WTC11 (cell line): Measurements from ENCODE around the gene ADGRA1. TPM values are rescaled to one million over a fixed set of nuclear protein-coding genes. Genes with fewer than 3 reads are reported as not detected.

Experiments used
- ATAC-seq: fragments of 200-7000 bp; cut with Tn5 transposase; 2 replicates; pipeline ENCODE4 v1.10.0; 2021; ENCODE audit warnings: mild to moderate bottlenecking, moderate library complexity
- CTCF ChIA-PET: fragments of 300-600 bp; sonication (Branson Sonifier 250); formaldehyde crosslinking; loops from one replicate; lab custom pipeline; 2021; ENCODE audit warnings: antibody characterized with exemption; lab: Charles Lee
- POLR2A ChIA-PET: fragments of 350-600 bp; sonication (Branson Sonifier 250); formaldehyde crosslinking; loops from one replicate; lab custom pipeline; 2021; ENCODE audit warnings: antibody characterized with exemption; lab: Charles Lee
- DNase-seq: peaks from one replicate; pipeline ENCODE4 v3.0.0; 2021; ENCODE audit warnings: low spot score
- H3K27ac Mint-ChIP-seq: 2 replicates; pipeline ENCODE4 v1.8.0; 2021; ENCODE audit warnings: mixed read lengths
- H3K27me3 Mint-ChIP-seq: 2 replicates; pipeline ENCODE4 v1.8.0; 2021; ENCODE audit warnings: low read depth, mild to moderate bottlenecking, moderate library complexity, mixed read lengths
- H3K36me3 Mint-ChIP-seq: 2 replicates; pipeline ENCODE4 v1.8.0; 2021; ENCODE audit warnings: mixed read lengths
- H3K4me1 Mint-ChIP-seq: 2 replicates; pipeline ENCODE4 v1.8.0; 2022; ENCODE audit warnings: mixed read lengths
- H3K4me3 Mint-ChIP-seq: 2 replicates; pipeline ENCODE4 v1.8.0; 2021; ENCODE audit warnings: mild to moderate bottlenecking, moderate library complexity, mixed read lengths
- H3K9me3 Mint-ChIP-seq: 2 replicates; pipeline ENCODE4 v1.8.0; 2021; ENCODE audit warnings: mixed read lengths
- E2F1 ChIP-seq: sonication (generic); formaldehyde crosslinking; IDR thresholded peaks from 2 replicates; pipeline ENCODE4 v1.8.0; 2022; ENCODE audit warnings: mild to moderate bottlenecking, missing genetic modification reagents
- EMX1 ChIP-seq: fragments of 250-450 bp; sonication (Bioruptor Pico); IDR thresholded peaks from 2 replicates; pipeline ENCODE4 v1.8.0; 2021; ENCODE audit warnings: mild to moderate bottlenecking
- ETV6 ChIP-seq: sonication (generic); formaldehyde crosslinking; IDR thresholded peaks from 2 replicates; pipeline ENCODE4 v1.8.1; 2022; ENCODE audit warnings: mild to moderate bottlenecking, missing genetic modification reagents
- FOXK1 ChIP-seq: sonication (generic); formaldehyde crosslinking; IDR thresholded peaks from 2 replicates; pipeline ENCODE4 v1.8.0; 2022; ENCODE audit warnings: mild to moderate bottlenecking, moderate library complexity, missing genetic modification reagents
- FOXP4 ChIP-seq: sonication (generic); formaldehyde crosslinking; IDR thresholded peaks from 2 replicates; pipeline ENCODE4 v1.8.0; 2022; ENCODE audit warnings: mild to moderate bottlenecking, missing genetic modification reagents
- IRF2 ChIP-seq: sonication (generic); formaldehyde crosslinking; IDR thresholded peaks from 2 replicates; pipeline ENCODE4 v1.8.0; 2022; ENCODE audit warnings: low read depth, missing genetic modification reagents, borderline replicate concordance
- MAX ChIP-seq: sonication (generic); formaldehyde crosslinking; IDR thresholded peaks from 2 replicates; pipeline ENCODE4 v1.8.0; 2022; ENCODE audit warnings: mild to moderate bottlenecking, missing genetic modification reagents
- NR3C1 ChIP-seq: sonication (generic); formaldehyde crosslinking; conservative IDR thresholded peaks from 2 replicates; pipeline ENCODE4 v1.8.1; 2023; ENCODE audit warnings: low read depth, mild to moderate bottlenecking, missing genetic modification reagents
- RELA ChIP-seq: sonication (generic); formaldehyde crosslinking; IDR thresholded peaks from 2 replicates; pipeline ENCODE4 v1.8.1; 2022; ENCODE audit warnings: missing genetic modification reagents, mild to moderate bottlenecking, borderline replicate concordance
- SMAD4 ChIP-seq: sonication (generic); formaldehyde crosslinking; IDR thresholded peaks from 2 replicates; pipeline ENCODE4 v1.8.0; 2022; ENCODE audit warnings: mild to moderate bottlenecking, missing genetic modification reagents
- SOX15 ChIP-seq: fragments of 250-450 bp; sonication (Bioruptor Pico); IDR thresholded peaks from 2 replicates; pipeline ENCODE4 v1.9.0; 2021; ENCODE audit warnings: mild to moderate bottlenecking
- TP53 ChIP-seq: sonication (generic); formaldehyde crosslinking; IDR thresholded peaks from 2 replicates; pipeline ENCODE4 v1.8.1; 2023; ENCODE audit warnings: mild to moderate bottlenecking, missing genetic modification reagents
- ZNF121 ChIP-seq: sonication (generic); formaldehyde crosslinking; IDR thresholded peaks from 2 replicates; pipeline ENCODE4 v1.8.0; 2023; ENCODE audit warnings: missing genetic modification reagents
- ZNF423 ChIP-seq: fragments of 250-450 bp; sonication (Bioruptor Pico); IDR thresholded peaks from 2 replicates; pipeline ENCODE4 v2.1.2; 2022; ENCODE audit warnings: mild to moderate bottlenecking, moderate library complexity
- total RNA-seq: library from RNA; stranded (reverse); gene quantifications from 3 replicates; pipeline ENCODE4 v1.2.3, GENCODE V29; 2021
- TF ChIP-seq, protein P1 (sequence below): fragments of 250-450 bp; sonication (Bioruptor Pico); IDR thresholded peaks from 2 replicates; pipeline ENCODE4 v1.9.0; 2021; ENCODE audit warnings: mild to moderate bottlenecking
- TF ChIP-seq, protein P2 (sequence below): sonication (generic); formaldehyde crosslinking; IDR thresholded peaks from 2 replicates; pipeline ENCODE4 v1.8.0; 2023; ENCODE audit warnings: missing genetic modification reagents
- TF ChIP-seq, protein P3 (sequence below): sonication (generic); formaldehyde crosslinking; IDR thresholded peaks from 2 replicates; pipeline ENCODE4 v1.8.1; 2023; ENCODE audit warnings: mild to moderate bottlenecking, moderate library complexity, missing genetic modification reagents
- TF ChIP-seq, protein P4 (sequence below): sonication (generic); formaldehyde crosslinking; IDR thresholded peaks from 2 replicates; pipeline ENCODE4 v1.8.0; 2023; ENCODE audit warnings: missing genetic modification reagents, mild to moderate bottlenecking, borderline replicate concordance

ADGRA1 gene
- total RNA-seq, 1 experiment from 2014 or later, result 0.20 TPM

GRCh38 chr10:133086247-133086646 is 1.5 kb upstream of the ADGRA1 start:
- TF ChIP-seq SOX15 (CRISPR knock-in tag) (no peak), SMAD4 (no peak)
- ATAC-seq, result no peak
- H3K4me3 Mint-ChIP-seq, result no peak overlapping the region
- peaks cover 2% of the 10 kb centered on the region; the same call in 1 of the 2 replicates for H3K4me1 Mint-ChIP-seq
- no peaks in the 10 kb centered on the region for H3K9me3 Mint-ChIP-seq
- no peak overlapping the region for H3K27ac Mint-ChIP-seq
- POLR2A ChIA-PET, result no interaction called here
- no peak for DNase-seq
- no peaks in the 10 kb centered on the region for H3K36me3 Mint-ChIP-seq
- H3K27me3 Mint-ChIP-seq, result peaks cover 39% of the 10 kb centered on the region
- CTCF ChIA-PET, result no interaction called here

DNA sequence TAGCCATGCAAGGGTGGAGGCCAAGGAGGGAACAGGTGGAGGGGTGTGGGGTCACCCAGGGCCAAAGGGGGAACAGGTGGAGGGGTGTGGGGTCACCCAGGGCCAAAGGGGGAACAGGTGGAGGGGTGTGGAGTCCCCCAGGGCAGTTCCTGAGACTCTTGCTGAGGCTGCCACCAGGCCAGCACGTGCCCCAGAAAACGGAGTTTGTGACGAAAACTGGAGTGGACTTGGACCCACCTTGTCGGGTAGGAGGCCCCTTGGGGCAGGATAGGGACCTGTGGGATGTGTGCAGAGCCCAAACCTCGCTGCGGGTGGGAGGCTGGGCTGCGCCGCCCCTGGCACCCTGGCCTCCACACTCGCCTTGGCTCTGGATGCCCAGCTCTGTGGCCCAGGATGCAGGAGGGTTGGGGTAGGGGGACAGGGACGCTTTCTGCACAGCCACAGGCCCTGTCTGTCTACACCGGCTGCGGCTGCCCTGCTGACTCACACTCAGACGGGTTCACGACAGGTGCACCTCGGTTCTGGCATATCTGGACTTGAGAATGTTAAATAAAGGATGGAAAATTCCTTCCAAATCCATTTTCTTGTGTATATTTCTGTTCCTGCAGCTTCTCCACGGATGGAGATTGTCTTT is 562 bp upstream of the ADGRA1 start:
- TF ChIP-seq, protein P1, sequence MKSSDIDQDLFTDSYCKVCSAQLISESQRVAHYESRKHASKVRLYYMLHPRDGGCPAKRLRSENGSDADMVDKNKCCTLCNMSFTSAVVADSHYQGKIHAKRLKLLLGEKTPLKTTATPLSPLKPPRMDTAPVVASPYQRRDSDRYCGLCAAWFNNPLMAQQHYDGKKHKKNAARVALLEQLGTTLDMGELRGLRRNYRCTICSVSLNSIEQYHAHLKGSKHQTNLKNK (CRISPR knock-in tag), result no peak
- no peak for TF ChIP-seq MAX (CRISPR knock-in tag)
- TF ChIP-seq E2F1 (CRISPR knock-in tag), result no peak
- TF ChIP-seq, protein P2, sequence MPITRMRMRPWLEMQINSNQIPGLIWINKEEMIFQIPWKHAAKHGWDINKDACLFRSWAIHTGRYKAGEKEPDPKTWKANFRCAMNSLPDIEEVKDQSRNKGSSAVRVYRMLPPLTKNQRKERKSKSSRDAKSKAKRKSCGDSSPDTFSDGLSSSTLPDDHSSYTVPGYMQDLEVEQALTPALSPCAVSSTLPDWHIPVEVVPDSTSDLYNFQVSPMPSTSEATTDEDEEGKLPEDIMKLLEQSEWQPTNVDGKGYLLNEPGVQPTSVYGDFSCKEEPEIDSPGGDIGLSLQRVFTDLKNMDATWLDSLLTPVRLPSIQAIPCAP, result no peak
- TF ChIP-seq TP53, result no peak
- TF ChIP-seq, protein P3, sequence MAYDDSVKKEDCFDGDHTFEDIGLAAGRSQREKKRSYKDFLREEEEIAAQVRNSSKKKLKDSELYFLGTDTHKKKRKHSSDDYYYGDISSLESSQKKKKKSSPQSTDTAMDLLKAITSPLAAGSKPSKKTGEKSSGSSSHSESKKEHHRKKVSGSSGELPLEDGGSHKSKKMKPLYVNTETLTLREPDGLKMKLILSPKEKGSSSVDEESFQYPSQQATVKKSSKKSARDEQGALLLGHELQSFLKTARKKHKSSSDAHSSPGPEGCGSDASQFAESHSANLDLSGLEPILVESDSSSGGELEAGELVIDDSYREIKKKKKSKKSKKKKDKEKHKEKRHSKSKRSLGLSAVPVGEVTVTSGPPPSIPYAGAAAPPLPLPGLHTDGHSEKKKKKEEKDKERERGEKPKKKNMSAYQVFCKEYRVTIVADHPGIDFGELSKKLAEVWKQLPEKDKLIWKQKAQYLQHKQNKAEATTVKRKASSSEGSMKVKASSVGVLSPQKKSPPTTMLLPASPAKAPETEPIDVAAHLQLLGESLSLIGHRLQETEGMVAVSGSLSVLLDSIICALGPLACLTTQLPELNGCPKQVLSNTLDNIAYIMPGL, result no peak
- TF ChIP-seq EMX1, result no peak
- TF ChIP-seq FOXK1 (CRISPR knock-in tag), result no peak
- no peak for TF ChIP-seq ETV6 (CRISPR knock-in tag)
- H3K9me3 Mint-ChIP-seq, result no peaks in the 10 kb centered on the region
- no peak for DNase-seq
- ATAC-seq, result no peak; the same call in 1 of the 2 replicates
- POLR2A ChIA-PET, result no interaction called here
- H3K27ac Mint-ChIP-seq, result 0 out of 2 replicates have a peak overlapping the region, but pooled peaks have one; percentile 57
- peaks cover 2% of the 10 kb centered on the region; the same call in 1 of the 2 replicates for H3K4me1 Mint-ChIP-seq
- peaks cover 42% of the 10 kb centered on the region for H3K27me3 Mint-ChIP-seq
- CTCF ChIA-PET, result interaction anchor here (1.4 kb wide), 1 partner anchor 145 kb away, joined by 4 read pairs; no protein-coding TSS in a partner anchor
- H3K4me3 Mint-ChIP-seq, result peak overlapping the region; percentile 68
- no peaks in the 10 kb centered on the region for H3K36me3 Mint-ChIP-seq

GRCh38 chr10:133088179-133088955 is 643 bp downstream of the ADGRA1 start:
- Mint-ChIP-seq H3K27ac (no peak overlapping the region), H3K9me3 (no peaks in the 10 kb centered on the region), H3K36me3 (no peaks in the 10 kb centered on the region), H3K4me3 (no peak overlapping the region; the same call in 1 of the 2 replicates), H3K27me3 (peaks cover 42% of the 10 kb centered on the region), H3K4me1 (peaks cover 2% of the 10 kb centered on the region; the same call in 1 of the 2 replicates)
- ChIA-PET POLR2A (no interaction called here), CTCF (interaction anchor here (0.6 to 1.4 kb wide), 5 partner anchors 13 to 150 kb away, joined by 3 to 6 read pairs (median 3); no protein-coding TSS in a partner anchor)
- ATAC-seq (peak; percentile 32), DNase-seq (peak; percentile 44)
- TF ChIP-seq, protein P4, sequence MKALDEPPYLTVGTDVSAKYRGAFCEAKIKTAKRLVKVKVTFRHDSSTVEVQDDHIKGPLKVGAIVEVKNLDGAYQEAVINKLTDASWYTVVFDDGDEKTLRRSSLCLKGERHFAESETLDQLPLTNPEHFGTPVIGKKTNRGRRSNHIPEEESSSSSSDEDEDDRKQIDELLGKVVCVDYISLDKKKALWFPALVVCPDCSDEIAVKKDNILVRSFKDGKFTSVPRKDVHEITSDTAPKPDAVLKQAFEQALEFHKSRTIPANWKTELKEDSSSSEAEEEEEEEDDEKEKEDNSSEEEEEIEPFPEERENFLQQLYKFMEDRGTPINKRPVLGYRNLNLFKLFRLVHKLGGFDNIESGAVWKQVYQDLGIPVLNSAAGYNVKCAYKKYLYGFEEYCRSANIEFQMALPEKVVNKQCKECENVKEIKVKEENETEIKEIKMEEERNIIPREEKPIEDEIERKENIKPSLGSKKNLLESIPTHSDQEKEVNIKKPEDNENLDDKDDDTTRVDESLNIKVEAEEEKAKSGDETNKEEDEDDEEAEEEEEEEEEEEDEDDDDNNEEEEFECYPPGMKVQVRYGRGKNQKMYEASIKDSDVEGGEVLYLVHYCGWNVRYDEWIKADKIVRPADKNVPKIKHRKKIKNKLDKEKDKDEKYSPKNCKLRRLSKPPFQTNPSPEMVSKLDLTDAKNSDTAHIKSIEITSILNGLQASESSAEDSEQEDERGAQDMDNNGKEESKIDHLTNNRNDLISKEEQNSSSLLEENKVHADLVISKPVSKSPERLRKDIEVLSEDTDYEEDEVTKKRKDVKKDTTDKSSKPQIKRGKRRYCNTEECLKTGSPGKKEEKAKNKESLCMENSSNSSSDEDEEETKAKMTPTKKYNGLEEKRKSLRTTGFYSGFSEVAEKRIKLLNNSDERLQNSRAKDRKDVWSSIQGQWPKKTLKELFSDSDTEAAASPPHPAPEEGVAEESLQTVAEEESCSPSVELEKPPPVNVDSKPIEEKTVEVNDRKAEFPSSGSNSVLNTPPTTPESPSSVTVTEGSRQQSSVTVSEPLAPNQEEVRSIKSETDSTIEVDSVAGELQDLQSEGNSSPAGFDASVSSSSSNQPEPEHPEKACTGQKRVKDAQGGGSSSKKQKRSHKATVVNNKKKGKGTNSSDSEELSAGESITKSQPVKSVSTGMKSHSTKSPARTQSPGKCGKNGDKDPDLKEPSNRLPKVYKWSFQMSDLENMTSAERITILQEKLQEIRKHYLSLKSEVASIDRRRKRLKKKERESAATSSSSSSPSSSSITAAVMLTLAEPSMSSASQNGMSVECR (CRISPR knock-in tag), result no peak
- TF ChIP-seq ZNF121 (CRISPR knock-in tag) (no peak), FOXP4 (0 out of 2 replicates have a peak, but pooled peaks have one; percentile 27), IRF2 (CRISPR knock-in tag) (no peak), E2F1 (CRISPR knock-in tag) (no peak), ZNF423 (CRISPR knock-in tag) (peak; percentile 3; the same call in 1 of the 2 replicates), NR3C1 (CRISPR knock-in tag) (no peak), RELA (CRISPR knock-in tag) (no peak)
